CD14-positive monocyte (primary cell): ENCODE measurements around the gene MPDZ. TPM values are rescaled to one million over a fixed set of nuclear protein-coding genes. Genes with fewer than 3 reads are reported as not detected.

ENCODE experiments used
- DNase-seq, 3 donors: peaks; one replicate each; pipeline ENCODE4 v3.0.0-alpha.2; 2011 to 2022
- H2AFZ ChIP-seq: 2 replicates; pipeline ENCODE4 v1.6.0; 2012; ENCODE audit warnings: mild to moderate bottlenecking, low read depth, low read length, inconsistent platforms; ENCODE audit not compliant: insufficient read depth, poor library complexity, severe bottlenecking
- H3K27ac ChIP-seq, 2 donors: 1 replicate in 1 of 2; 2 replicates in 1 of 2; pipeline ENCODE4 v1.5.1; 2012 to 2013; ENCODE audit warnings: low read length in 2 of 2, control low read depth in 1 of 2, inconsistent platforms in 1 of 2, low read depth in 1 of 2, mild to moderate bottlenecking in 1 of 2
- H3K27me3 ChIP-seq, 2 donors: one replicate each; pipeline versions ENCODE4 v1.6.0 to v1.6.1; 2011 to 2013; ENCODE audit warnings: low read length in 2 of 2; ENCODE audit not compliant: control insufficient read depth in 2 of 2, insufficient read depth in 2 of 2
- H3K36me3 ChIP-seq, 2 donors: replicated peaks in 1 of 2; 1 replicate in 1 of 2; 2 replicates in 1 of 2; pipeline versions ENCODE4 v1.5.1 to v1.6.1; 2012 to 2013; ENCODE audit warnings: low read length in 2 of 2, control low read depth in 1 of 2, inconsistent platforms in 1 of 2, mild to moderate bottlenecking in 1 of 2; ENCODE audit not compliant: insufficient read depth in 2 of 2, control insufficient read depth in 1 of 2
- H3K4me1 ChIP-seq, 2 donors: 1 replicate in 1 of 2; 2 replicates in 1 of 2; pipeline versions ENCODE4 v1.5.1 to v1.6.1; 2012 to 2013; ENCODE audit warnings: low read length in 2 of 2, control low read depth in 1 of 2, inconsistent platforms in 1 of 2, mild to moderate bottlenecking in 1 of 2, moderate library complexity in 1 of 2; ENCODE audit not compliant: insufficient read depth in 2 of 2, control insufficient read depth in 1 of 2
- H3K4me2 ChIP-seq: replicated peaks from 2 replicates; pipeline ENCODE3; 2012; ENCODE audit warnings: low read length, moderate library complexity, mild to moderate bottlenecking; ENCODE audit not compliant: poor library complexity, severe bottlenecking; ENCODE audit errors: extremely low read depth
- H3K4me3 ChIP-seq, 3 experiments: fragments of 200-600 bp in 1 of 3; sonication (generic) in 1 of 3; replicated peaks in 1 of 3; 1 replicate in 2 of 3; 2 replicates in 1 of 3; pipeline ENCODE4 v1.5.1; 2011 to 2013; ENCODE audit warnings: low read length in 3 of 3, mild to moderate bottlenecking in 3 of 3, control low read depth in 2 of 3, low read depth in 2 of 3, inconsistent platforms in 1 of 3, moderate library complexity in 1 of 3
- H3K79me2 ChIP-seq: 2 replicates; pipeline ENCODE4 v1.6.0; 2012; ENCODE audit warnings: mild to moderate bottlenecking, control low read depth, inconsistent platforms, low read length, moderate library complexity; ENCODE audit not compliant: insufficient read depth
- H3K9ac ChIP-seq: 2 replicates; pipeline ENCODE4 v1.6.0; 2017; ENCODE audit warnings: low read length, mild to moderate bottlenecking; ENCODE audit not compliant: insufficient read depth, poor library complexity, severe bottlenecking
- H3K9me3 ChIP-seq, 2 donors: replicated peaks in 1 of 2; 1 replicate in 1 of 2; 2 replicates in 1 of 2; pipeline versions ENCODE4 v1.5.1 to v1.6.1; 2012 to 2013; ENCODE audit warnings: low read length in 2 of 2, control low read depth in 1 of 2; ENCODE audit not compliant: control insufficient read depth in 1 of 2, insufficient read depth in 1 of 2
- H4K20me1 ChIP-seq: 2 replicates; pipeline ENCODE4 v1.6.0; 2012; ENCODE audit warnings: mild to moderate bottlenecking, low read length, control low read depth, moderate library complexity; ENCODE audit not compliant: insufficient read depth
- H3K27ac Mint-ChIP-seq, 7 donors: one replicate each; pipeline ENCODE4 v1.8.0; 2020; ENCODE audit warnings: mild to moderate bottlenecking in 7 of 7, mixed read lengths in 7 of 7, moderate library complexity in 6 of 7, inconsistent platforms in 2 of 7
- H3K27me3 Mint-ChIP-seq, 3 donors: one replicate each; pipeline ENCODE4 v1.8.0; 2021 to 2022; ENCODE audit warnings: low read depth in 3 of 3, mild to moderate bottlenecking in 3 of 3, mixed read lengths in 3 of 3, moderate library complexity in 3 of 3, inconsistent platforms in 1 of 3
- H3K36me3 Mint-ChIP-seq, 2 donors: one replicate each; pipeline ENCODE4 v1.8.0; 2020; ENCODE audit warnings: mixed read lengths in 2 of 2, inconsistent platforms in 1 of 2, mild to moderate bottlenecking in 1 of 2
- H3K4me1 Mint-ChIP-seq: one replicate; pipeline ENCODE4 v1.8.0; 2020; ENCODE audit warnings: mild to moderate bottlenecking, mixed read lengths
- H3K4me3 Mint-ChIP-seq, 2 donors: one replicate each; pipeline ENCODE4 v1.8.0; 2020; ENCODE audit warnings: mild to moderate bottlenecking in 2 of 2, mixed read lengths in 2 of 2, moderate library complexity in 1 of 2
- H3K9me3 Mint-ChIP-seq, 7 donors: one replicate each; pipeline ENCODE4 v1.8.0; 2020 to 2022; ENCODE audit warnings: mixed read lengths in 7 of 7, mild to moderate bottlenecking in 6 of 7, moderate library complexity in 6 of 7, inconsistent platforms in 2 of 7
- CTCF ChIP-seq: fragments of 200-600 bp; IDR thresholded peaks from one replicate; pipeline ENCODE4 v1.8.0; 2022; ENCODE audit warnings: antibody characterized with exemption, mild to moderate bottlenecking
- WGBS: methylation state at CpG from one replicate; pipeline ENCODE4 v1.1.5; 2013; ENCODE audit warnings: missing lambda C conversion rate; ENCODE audit not compliant: insufficient coverage; 5-methylcytosine and 5-hydroxymethylcytosine counted together
- intact Hi-C, 2 donors: fragments of 100-400 bp; cut with micrococcal nuclease; formaldehyde crosslinking; loops; one replicate each; pipeline versions ENCODE4 v1.15.0 to v1.15.1; 2023
- polyA plus RNA-seq, 3 donors: library from polyadenylated mRNA; depleted of rRNA in 1 of 3; unstranded in 2 of 3; stranded (reverse) in 1 of 3; fragments of 300-500 nt in 2 of 3; fragments of >200 nt in 1 of 3; fragmentation: Illumina TruSeq in 2 of 3; gene quantifications; 1 replicate in 2 of 3; 2 replicates in 1 of 3; pipeline ENCODE4 v1.2.3, GENCODE V29; 2012 to 2021

The MPDZ gene
- polyA plus RNA-seq, 3 donors, result not detected

- no peaks in the 10 kb centered on the region for H3K27me3 ChIP-seq
- no peak overlapping the region for H3K9ac ChIP-seq
- H3K4me1 ChIP-seq, result no peaks in the 10 kb centered on the region
- H3K9me3 ChIP-seq, result no peaks in the 10 kb centered on the region
- no peak overlapping the region for H3K4me3 ChIP-seq
- H3K4me2 ChIP-seq, result no peak overlapping the region
- H3K27ac ChIP-seq, result no peak overlapping the region
- Mint-ChIP-seq H3K4me3 (no peak overlapping the region), H3K9me3 (peaks cover 0 to 11% (median 4%) of the 10 kb centered on the region in 7 donors), H3K36me3 (no peaks in the 10 kb centered on the region), H3K4me1 (no peaks in the 10 kb centered on the region), H3K27me3 (peaks cover 0 to 3% (median 2%) of the 10 kb centered on the region in 3 donors), H3K27ac (no peak overlapping the region)
- H3K79me2 ChIP-seq, result no peaks in the 10 kb centered on the region
- intact Hi-C loops, result no loop called here
- DNase-seq, result no peak
- H2AFZ ChIP-seq, result no peak overlapping the region
- no CpG with 5 or more reads among the region's 1 CpG for WGBS
- H3K36me3 ChIP-seq, result no peaks in the 10 kb centered on the region
- no peaks in the 10 kb centered on the region for H4K20me1 ChIP-seq
- no peak for TF ChIP-seq CTCF
Observed at GRCh38 chr9:13296972-13297371, 17.5 kb upstream of the MPDZ start.

GRCh38 chr9:13295556-13295955 is 16.1 kb upstream of the MPDZ start:
- no peaks in the 10 kb centered on the region for H4K20me1 ChIP-seq
- H3K9ac ChIP-seq, result no peak overlapping the region
- H3K4me1 Mint-ChIP-seq, result no peaks in the 10 kb centered on the region
- no peak overlapping the region for H3K4me3 Mint-ChIP-seq
- no peak overlapping the region for H2AFZ ChIP-seq
- no peaks in the 10 kb centered on the region for H3K36me3 Mint-ChIP-seq
- H3K27ac Mint-ChIP-seq, result no peak overlapping the region
- H3K27me3 ChIP-seq, result no peaks in the 10 kb centered on the region
- intact Hi-C loops, result no loop called here
- no peak overlapping the region for H3K4me2 ChIP-seq
- no peaks in the 10 kb centered on the region for H3K4me1 ChIP-seq
- H3K27me3 Mint-ChIP-seq, result peaks cover 0 to 3% (median 2%) of the 10 kb centered on the region in 3 donors
- TF ChIP-seq CTCF, result no peak
- H3K9me3 Mint-ChIP-seq, result peaks cover 0 to 14% (median 4%) of the 10 kb centered on the region in 7 donors
- H3K36me3 ChIP-seq, result no peaks in the 10 kb centered on the region
- no peak overlapping the region for H3K27ac ChIP-seq
- H3K4me3 ChIP-seq, result no peak overlapping the region
- WGBS, result no CpG with 5 or more reads among the region's 1 CpG
- H3K9me3 ChIP-seq, result no peaks in the 10 kb centered on the region
- H3K79me2 ChIP-seq, result no peaks in the 10 kb centered on the region
- DNase-seq, result no peak
